ENCODE results near the gene KPNA3.

DNA sequence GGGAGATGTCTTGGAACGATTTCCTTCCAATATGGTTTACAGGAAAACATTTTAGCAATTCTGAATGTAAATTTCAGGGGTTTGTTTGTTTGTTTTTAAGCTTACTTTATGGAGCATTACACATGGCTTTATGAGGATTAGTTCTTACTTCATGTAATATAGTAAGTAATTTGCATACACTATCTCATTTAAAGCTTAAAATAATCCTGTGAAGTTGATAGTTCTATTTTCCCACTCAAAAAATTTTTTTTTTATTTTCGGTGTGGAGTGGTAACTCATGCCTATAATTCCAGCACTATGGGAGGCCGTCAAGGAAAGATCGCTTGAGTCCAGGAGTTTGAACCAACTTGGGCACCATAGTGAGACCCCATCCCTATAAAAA, 19.0 kb upstream of the KPNA3 start:
- TF ChIP-seq, protein P1, sequence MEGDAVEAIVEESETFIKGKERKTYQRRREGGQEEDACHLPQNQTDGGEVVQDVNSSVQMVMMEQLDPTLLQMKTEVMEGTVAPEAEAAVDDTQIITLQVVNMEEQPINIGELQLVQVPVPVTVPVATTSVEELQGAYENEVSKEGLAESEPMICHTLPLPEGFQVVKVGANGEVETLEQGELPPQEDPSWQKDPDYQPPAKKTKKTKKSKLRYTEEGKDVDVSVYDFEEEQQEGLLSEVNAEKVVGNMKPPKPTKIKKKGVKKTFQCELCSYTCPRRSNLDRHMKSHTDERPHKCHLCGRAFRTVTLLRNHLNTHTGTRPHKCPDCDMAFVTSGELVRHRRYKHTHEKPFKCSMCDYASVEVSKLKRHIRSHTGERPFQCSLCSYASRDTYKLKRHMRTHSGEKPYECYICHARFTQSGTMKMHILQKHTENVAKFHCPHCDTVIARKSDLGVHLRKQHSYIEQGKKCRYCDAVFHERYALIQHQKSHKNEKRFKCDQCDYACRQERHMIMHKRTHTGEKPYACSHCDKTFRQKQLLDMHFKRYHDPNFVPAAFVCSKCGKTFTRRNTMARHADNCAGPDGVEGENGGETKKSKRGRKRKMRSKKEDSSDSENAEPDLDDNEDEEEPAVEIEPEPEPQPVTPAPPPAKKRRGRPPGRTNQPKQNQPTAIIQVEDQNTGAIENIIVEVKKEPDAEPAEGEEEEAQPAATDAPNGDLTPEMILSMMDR (IDR thresholded peaks at IDR 0.05): no peak
- TF ChIP-seq POLR2A (IDR thresholded peaks at IDR 0.05): no peak

Measured in right lobe of liver (tissue), 4 donors.